Sciatic nerve (tissue), 2 donors: ENCODE data around the gene NMNAT3. TPM values are rescaled to one million over a fixed set of nuclear protein-coding genes. Genes with fewer than 3 reads are reported as not detected.
A peak's percentile ranks its signal among the peaks of the same experiment; 100 is the strongest.

Source experiments
- ATAC-seq: fragments of 200-7000 bp; cut with Tn5 transposase; one replicate; pipeline ENCODE4 v1.9.1; 2020; ENCODE audit warnings: mild to moderate bottlenecking, moderate library complexity
- DNase-seq: peaks from one replicate; pipeline ENCODE4 v3.0.0-alpha.2; 2020; ENCODE audit warnings: low spot score
- intact Hi-C: fragments of 100-400 bp; cut with DNase I; formaldehyde crosslinking; loops from one replicate; pipeline ENCODE4 v1.14.2; 2022
- total RNA-seq: library from RNA; stranded (reverse); fragmentation: NEBNext Ultra II Directional; extraction: Animal tissue kit (Norgen Biotek cat#: 25700); gene quantifications from one replicate; pipeline ENCODE4 v1.2.1, GENCODE V29; 2021
- donor health status: DM: no; HTN: no; CAD: no.
- donor health status: DM: no; HTN: no; CAD: no.

The NMNAT3 gene
- total RNA-seq, 1 donor from 2014 or later, result 8.6 TPM

- intact Hi-C loops, result no loop called here
- DNase-seq, result no peak
- ATAC-seq, result no peak
Measured at GRCh38 chr3:139560411-139560810, 117.4 kb downstream of the NMNAT3 start.

GRCh38 chr3:139559541-139559940, 118.2 kb downstream of the NMNAT3 start:
- ATAC-seq, result no peak
- no peak for DNase-seq
- intact Hi-C loops, result no loop called here

GRCh38 chr3:139558351-139559266, 119.2 kb downstream of the NMNAT3 start:
- intact Hi-C loops, result no loop called here
- ATAC-seq (no peak), DNase-seq (no peak)

- ATAC-seq (no peak), DNase-seq (no peak)
- intact Hi-C loops, result no loop called here
Measured at GRCh38 chr3:139557041-139557440, 120.7 kb downstream of the NMNAT3 start.

- DNase-seq (no peak), ATAC-seq (no peak)
- intact Hi-C loops, result no loop called here
Measured at GRCh38 chr3:139555249-139555648, 122.5 kb downstream of the NMNAT3 start.

- intact Hi-C loops, result no loop called here
- ATAC-seq, result no peak
Measured at GRCh38 chr3:139554628-139555027, 123.1 kb downstream of the NMNAT3 start.

GRCh38 chr3:139552632-139553365, 125.0 kb downstream of the NMNAT3 start:
- DNase-seq, result no peak
- intact Hi-C loops, result no loop called here
- no peak for ATAC-seq

More at GRCh38 chr3:139554628-139555027, 123.1 kb downstream of the NMNAT3 start:
- no peak for DNase-seq

GRCh38 chr3:139548801-139549200, 129.0 kb downstream of the NMNAT3 start:
- intact Hi-C loops, result no loop called here
- no peak for DNase-seq
- peak; percentile 71 for ATAC-seq

- ATAC-seq (no peak), DNase-seq (no peak)
- intact Hi-C loops, result no loop called here
Measured at GRCh38 chr3:139547666-139548065, 130.1 kb downstream of the NMNAT3 start.

- no peak for ATAC-seq
Measured at GRCh38 chr3:139546772-139547171, 131.0 kb downstream of the NMNAT3 start.

GRCh38 chr3:139541532-139542288, 136.1 kb downstream of the NMNAT3 start:
- intact Hi-C loops, result no loop called here
- DNase-seq, result no peak
- no peak for ATAC-seq

More at GRCh38 chr3:139546772-139547171, 131.0 kb downstream of the NMNAT3 start:
- no peak for DNase-seq
- intact Hi-C loops, result no loop called here

GRCh38 chr3:139540651-139541531, 136.9 kb downstream of the NMNAT3 start:
- no peak for DNase-seq
- no peak for ATAC-seq
- intact Hi-C loops, result no loop called here

GRCh38 chr3:139538733-139539132, 139.0 kb downstream of the NMNAT3 start:
- intact Hi-C loops, result no loop called here
- DNase-seq (peak; percentile 64), ATAC-seq (no peak)

- intact Hi-C loops, result no loop called here
- DNase-seq (no peak), ATAC-seq (no peak)
Measured at GRCh38 chr3:139537795-139538621, 139.8 kb downstream of the NMNAT3 start.

GRCh38 chr3:139537361-139537760, 140.4 kb downstream of the NMNAT3 start:
- DNase-seq (no peak), ATAC-seq (no peak)
- intact Hi-C loops, result no loop called here

GRCh38 chr3:139534992-139535879, 142.5 kb downstream of the NMNAT3 start:
- ATAC-seq (peak; percentile 89), DNase-seq (peak; percentile 64)
- intact Hi-C loops, result no loop called here

GRCh38 chr3:139534455-139534812, 143.3 kb downstream of the NMNAT3 start:
- DNase-seq (no peak), ATAC-seq (peak; percentile 65)
- intact Hi-C loops, result no loop called here
